Subcutaneous abdominal adipose tissue (tissue), 5 donors: ENCODE results near the gene SH2B2.

ENCODE experiments used
- H3K27ac ChIP-seq: one replicate; pipeline ENCODE4 v1.7.0; 2013; ENCODE audit warnings: low read depth, mild to moderate bottlenecking, inconsistent platforms, low read length, moderate library complexity
- H3K27me3 ChIP-seq, 5 donors: one replicate each; pipeline ENCODE4 v1.7.0; 2013; ENCODE audit warnings: low read length in 5 of 5, inconsistent platforms in 1 of 5; ENCODE audit not compliant: control insufficient read depth in 5 of 5, insufficient read depth in 4 of 5
- H3K36me3 ChIP-seq, 5 donors: one replicate each; pipeline ENCODE4 v1.7.0; 2013; ENCODE audit warnings: low read length in 5 of 5; ENCODE audit not compliant: control insufficient read depth in 5 of 5, insufficient read depth in 5 of 5
- H3K4me1 ChIP-seq, 5 donors: one replicate each; pipeline ENCODE4 v1.7.0; 2013; ENCODE audit warnings: low read length in 5 of 5, mild to moderate bottlenecking in 3 of 5, moderate library complexity in 1 of 5; ENCODE audit not compliant: control insufficient read depth in 5 of 5, insufficient read depth in 5 of 5
- H3K4me3 ChIP-seq, 5 donors: one replicate each; pipeline ENCODE4 v1.7.0; 2013; ENCODE audit warnings: low read length in 5 of 5, low read depth in 1 of 5
- H3K9ac ChIP-seq, 5 donors: one replicate each; pipeline ENCODE4 v1.7.0; 2013; ENCODE audit warnings: low read length in 5 of 5, mild to moderate bottlenecking in 4 of 5, moderate library complexity in 3 of 5
- H3K9me3 ChIP-seq, 5 donors: one replicate each; pipeline ENCODE4 v1.7.0; 2013; ENCODE audit warnings: low read length in 5 of 5; ENCODE audit not compliant: control insufficient read depth in 5 of 5
- donor health status: healthy.
- donor health status: healthy.
- donor health status: healthy.
- donor health status: healthy.
- donor health status: healthy.

Gene SH2B2

DNA sequence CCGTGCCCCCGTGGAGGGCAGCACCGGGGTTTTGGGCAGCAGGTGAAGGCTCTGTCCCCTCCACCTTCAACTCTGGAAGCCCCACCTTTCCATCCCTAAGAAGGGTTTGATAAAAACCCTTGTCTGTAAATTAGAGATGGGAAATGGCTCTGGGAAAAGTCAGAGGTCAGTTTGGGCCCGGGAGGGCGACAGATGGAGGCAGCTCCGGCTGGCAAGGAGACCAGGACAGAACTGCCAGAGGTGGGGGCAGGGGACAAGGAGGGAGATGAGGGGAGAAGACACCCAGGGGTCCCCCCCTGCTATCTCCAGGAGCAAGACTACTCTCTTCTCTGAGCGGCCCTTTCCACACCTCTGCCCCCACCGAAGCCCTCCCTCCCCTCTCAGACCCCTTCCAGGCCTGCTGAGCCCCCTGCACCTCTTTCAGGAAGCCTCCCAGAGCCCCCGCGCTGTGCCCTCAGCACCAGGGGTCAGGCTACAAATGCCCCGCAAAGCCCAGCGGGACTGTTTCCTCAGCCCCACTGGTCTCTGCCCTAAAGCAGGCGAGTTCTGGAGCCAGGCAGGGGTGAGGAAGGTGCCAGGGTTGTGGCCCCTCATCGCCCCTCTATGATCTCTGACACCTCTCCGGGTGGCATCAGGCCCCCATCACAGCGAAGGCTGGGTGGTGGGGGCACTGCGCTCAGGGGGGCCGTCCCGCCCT lies 980 bp upstream of the SH2B2 start:
- Histone ChIP-seq H3K36me3 (no peaks in the 10 kb centered on the region), H3K27ac (no peak overlapping the region), H3K4me1 (peaks cover 2 to 42% (median 36%) of the 10 kb centered on the region in 5 donors), H3K27me3 (no peaks in the 10 kb centered on the region), H3K4me3 (peak overlapping the region in 4 of 5 donors; percentile 59 to 74 (median 64)), H3K9me3 (no peaks in the 10 kb centered on the region), H3K9ac (peak overlapping the region in 3 of 5 donors; percentile 60 to 79 (median 75))

GRCh38 chr7:102287111-102287980 lies 678 bp downstream of the SH2B2 start:
- H3K4me1 ChIP-seq = peaks cover 2 to 42% (median 36%) of the 10 kb centered on the region in 5 donors
- H3K27me3 ChIP-seq = peaks cover 0 to 10% (median 0%) of the 10 kb centered on the region in 5 donors
- H3K9me3 ChIP-seq = no peaks in the 10 kb centered on the region
- H3K36me3 ChIP-seq = no peaks in the 10 kb centered on the region
- H3K27ac ChIP-seq = no peak overlapping the region
- H3K4me3 ChIP-seq = peak overlapping the region; percentile 74 to 84 (median 82)
- peak overlapping the region in 4 of 5 donors; percentile 64 to 88 (median 76) for H3K9ac ChIP-seq

- H3K9ac ChIP-seq = peak overlapping the region in 3 of 5 donors; percentile 73 to 88 (median 78)
These were observed 1.3 kb downstream of the SH2B2 start for GRCh38 chr7:102287981-102288278.

GRCh38 chr7:102288285-102288930 lies 1.7 kb downstream of the SH2B2 start:
- Histone ChIP-seq H3K9me3 (no peaks in the 10 kb centered on the region), H3K36me3 (no peaks in the 10 kb centered on the region), H3K4me3 (peak overlapping the region in 3 of 5 donors; percentile 78 to 83 (median 82)), H3K27me3 (peaks cover 0 to 10% (median under 1%) of the 10 kb centered on the region in 5 donors), H3K9ac (peak overlapping the region in 1 of 5 donors; percentile 73), H3K27ac (no peak overlapping the region), H3K4me1 (peaks cover 2 to 42% (median 36%) of the 10 kb centered on the region in 5 donors)

More at GRCh38 chr7:102287981-102288278, 1.3 kb downstream of the SH2B2 start:
- no peak overlapping the region for H3K27ac ChIP-seq
- H3K4me1 ChIP-seq = peaks cover 2 to 42% (median 36%) of the 10 kb centered on the region in 5 donors
- H3K27me3 ChIP-seq = peaks cover 0 to 10% (median 0%) of the 10 kb centered on the region in 5 donors
- no peaks in the 10 kb centered on the region for H3K36me3 ChIP-seq
- peak overlapping the region; percentile 74 to 84 (median 82) for H3K4me3 ChIP-seq
- no peaks in the 10 kb centered on the region for H3K9me3 ChIP-seq

DNA sequence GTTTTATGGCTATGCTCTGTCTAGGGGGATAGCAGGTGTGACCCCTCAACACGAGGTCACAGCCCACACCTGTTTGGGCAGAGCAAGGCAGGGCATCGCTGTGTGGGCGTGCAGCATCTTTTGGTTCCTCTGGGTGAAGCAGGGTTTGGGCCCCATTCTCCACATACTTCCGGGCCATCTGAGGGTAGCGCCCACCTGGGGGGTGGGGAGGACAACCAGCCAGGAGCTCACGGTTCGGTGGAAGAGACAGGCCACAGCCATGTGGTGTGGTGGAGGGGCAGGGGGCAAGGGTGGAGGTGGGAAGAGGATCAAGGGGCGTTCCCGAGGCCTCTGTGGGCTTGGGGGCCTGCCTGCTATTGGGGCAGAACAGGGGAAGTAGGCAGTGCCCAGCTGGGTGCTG lies 2.4 kb downstream of the SH2B2 start:
- Histone ChIP-seq H3K9me3 (no peaks in the 10 kb centered on the region), H3K9ac (no peak overlapping the region), H3K27ac (no peak overlapping the region)

DNA sequence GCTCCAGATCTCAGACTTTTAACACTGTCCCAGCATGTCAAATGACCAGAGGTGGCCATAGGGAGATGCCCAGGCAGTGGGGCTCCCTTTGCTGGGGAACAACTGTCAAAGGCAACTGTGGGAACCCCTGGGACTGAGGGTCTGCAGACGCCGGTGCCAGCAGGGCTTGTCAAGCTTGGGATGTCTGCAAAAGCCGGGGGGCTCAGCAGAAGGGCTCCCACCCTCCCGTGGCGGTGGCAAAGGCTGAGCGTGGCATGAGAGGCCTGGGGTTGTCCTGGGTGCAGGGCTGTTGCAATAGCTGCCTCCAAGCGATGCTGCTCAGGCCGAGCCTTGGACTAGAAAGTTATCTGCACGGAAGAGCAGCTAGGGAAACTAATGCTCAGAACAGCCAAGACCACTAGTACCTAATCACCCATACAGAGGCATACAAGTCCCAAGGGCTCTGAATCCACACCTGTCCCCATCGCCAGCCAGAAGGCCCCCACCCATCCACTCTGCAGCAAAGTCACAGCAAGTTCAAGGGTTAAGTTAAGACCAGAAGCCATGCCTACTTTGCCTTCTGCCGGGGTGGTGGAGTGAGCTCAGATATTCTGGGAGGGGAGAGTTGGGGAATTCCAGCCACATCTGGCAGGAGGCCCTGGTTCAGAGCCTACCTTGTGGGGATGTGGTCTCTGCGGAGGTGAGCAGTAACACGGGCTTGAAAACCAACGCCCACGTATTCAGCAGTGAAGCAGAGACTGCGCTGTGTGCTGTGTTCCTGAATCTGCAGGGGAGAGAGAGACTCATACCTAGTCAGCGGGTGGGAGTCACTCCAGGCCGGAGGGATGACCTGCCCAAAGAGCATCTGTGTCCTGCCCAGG lies 4.6 kb downstream of the SH2B2 start:
- Histone ChIP-seq H3K9ac (no peak overlapping the region), H3K27me3 (peaks cover 0 to 10% (median 3%) of the 10 kb centered on the region in 5 donors), H3K4me3 (no peak overlapping the region), H3K27ac (no peak overlapping the region), H3K36me3 (no peaks in the 10 kb centered on the region), H3K9me3 (no peaks in the 10 kb centered on the region), H3K4me1 (peaks cover 4 to 21% (median 17%) of the 10 kb centered on the region in 5 donors)

More for the DNA sequence above, 2.4 kb downstream of the SH2B2 start:
- H3K36me3 ChIP-seq = no peaks in the 10 kb centered on the region
- H3K4me3 ChIP-seq = no peak overlapping the region
- peaks cover 0 to 10% (median 3%) of the 10 kb centered on the region in 5 donors for H3K27me3 ChIP-seq
- peaks cover 2 to 42% (median 36%) of the 10 kb centered on the region in 5 donors for H3K4me1 ChIP-seq

GRCh38 chr7:102291916-102292267 lies 5.2 kb downstream of the SH2B2 start:
- H3K27me3 ChIP-seq = peaks cover 0 to 10% (median 3%) of the 10 kb centered on the region in 5 donors
- no peaks in the 10 kb centered on the region for H3K9me3 ChIP-seq
- no peaks in the 10 kb centered on the region for H3K36me3 ChIP-seq
- no peak overlapping the region for H3K9ac ChIP-seq
- no peak overlapping the region for H3K27ac ChIP-seq
- peaks cover 4 to 19% (median 15%) of the 10 kb centered on the region in 5 donors for H3K4me1 ChIP-seq
- H3K4me3 ChIP-seq = no peak overlapping the region

GRCh38 chr7:102292813-102293798 lies 6.4 kb downstream of the SH2B2 start:
- Histone ChIP-seq H3K9me3 (no peaks in the 10 kb centered on the region), H3K27me3 (peaks cover 0 to 10% (median 3%) of the 10 kb centered on the region in 5 donors), H3K4me3 (no peak overlapping the region), H3K9ac (no peak overlapping the region), H3K36me3 (no peaks in the 10 kb centered on the region), H3K4me1 (peaks cover 1 to 10% (median 4%) of the 10 kb centered on the region in 5 donors), H3K27ac (no peak overlapping the region)
